GM21381 (cell line): ENCODE data around the gene NEDD4L.

Experiments
- ATAC-seq: cut with Tn5 transposase; IDR thresholded peaks from one replicate; pipeline ENCODE4 v1.9.1; 2021; ENCODE audit warnings: mild to moderate bottlenecking, moderate library complexity; ENCODE audit not compliant: unreplicated experiment

The NEDD4L gene

GRCh38 chr18:58309610-58310239, 265.7 kb downstream of the NEDD4L start:
- no peak for ATAC-seq

GRCh38 chr18:58310517-58310916, 266.5 kb downstream of the NEDD4L start:
- no peak for ATAC-seq

DNA sequence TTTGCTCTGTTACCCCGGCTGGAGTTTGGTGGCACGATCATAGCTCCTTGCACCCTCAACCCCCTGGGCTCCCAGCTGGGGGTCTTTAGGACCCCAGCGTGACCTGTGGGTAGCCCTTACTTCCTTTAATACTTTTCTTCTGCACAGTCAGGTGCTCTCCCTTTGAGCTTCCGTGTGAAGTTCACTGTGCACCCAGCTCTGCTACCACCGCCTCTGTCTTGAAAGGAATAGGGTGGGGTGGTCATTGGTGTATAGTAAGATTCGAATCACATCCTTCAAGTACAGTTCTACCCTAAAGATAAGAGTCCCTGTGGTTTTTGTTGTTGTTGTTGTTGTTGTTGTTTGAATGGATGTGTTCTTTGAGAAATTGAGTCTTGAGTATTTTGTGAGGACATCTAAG, 267.4 kb downstream of the NEDD4L start:
- ATAC-seq, result no peak

DNA sequence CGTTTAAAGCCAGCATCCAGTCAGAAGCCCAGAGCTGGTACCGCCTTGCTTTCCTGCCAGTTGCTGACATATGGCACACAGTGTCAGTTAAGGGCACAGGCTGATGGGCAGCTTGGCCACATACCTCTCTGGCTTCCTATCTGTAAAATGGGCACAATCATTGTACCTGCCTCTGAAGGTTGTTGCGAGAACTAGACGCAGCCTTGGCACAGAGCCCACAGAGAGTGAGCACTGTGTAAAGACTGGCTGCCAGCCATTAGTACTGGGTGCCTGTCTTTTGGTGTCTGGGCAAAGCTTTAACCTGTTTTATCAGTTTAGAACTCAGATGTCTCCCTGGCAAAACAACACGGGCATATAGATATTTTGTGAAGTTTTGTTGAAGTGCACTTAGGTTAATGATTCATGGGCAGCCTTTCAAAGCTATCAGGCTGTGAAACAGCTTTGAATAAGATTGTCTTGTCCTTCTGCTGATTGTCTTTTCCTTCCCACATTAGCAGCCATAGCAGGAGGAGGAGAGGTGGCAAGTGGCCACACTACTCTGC, 269.5 kb downstream of the NEDD4L start:
- ATAC-seq, result no peak

GRCh38 chr18:58314284-58314683, 270.3 kb downstream of the NEDD4L start:
- ATAC-seq, result no peak

- no peak for ATAC-seq
These were observed 271.0 kb downstream of the NEDD4L start for GRCh38 chr18:58315041-58315440.

- ATAC-seq, result no peak
These were observed 271.8 kb downstream of the NEDD4L start for GRCh38 chr18:58315739-58316215.

DNA sequence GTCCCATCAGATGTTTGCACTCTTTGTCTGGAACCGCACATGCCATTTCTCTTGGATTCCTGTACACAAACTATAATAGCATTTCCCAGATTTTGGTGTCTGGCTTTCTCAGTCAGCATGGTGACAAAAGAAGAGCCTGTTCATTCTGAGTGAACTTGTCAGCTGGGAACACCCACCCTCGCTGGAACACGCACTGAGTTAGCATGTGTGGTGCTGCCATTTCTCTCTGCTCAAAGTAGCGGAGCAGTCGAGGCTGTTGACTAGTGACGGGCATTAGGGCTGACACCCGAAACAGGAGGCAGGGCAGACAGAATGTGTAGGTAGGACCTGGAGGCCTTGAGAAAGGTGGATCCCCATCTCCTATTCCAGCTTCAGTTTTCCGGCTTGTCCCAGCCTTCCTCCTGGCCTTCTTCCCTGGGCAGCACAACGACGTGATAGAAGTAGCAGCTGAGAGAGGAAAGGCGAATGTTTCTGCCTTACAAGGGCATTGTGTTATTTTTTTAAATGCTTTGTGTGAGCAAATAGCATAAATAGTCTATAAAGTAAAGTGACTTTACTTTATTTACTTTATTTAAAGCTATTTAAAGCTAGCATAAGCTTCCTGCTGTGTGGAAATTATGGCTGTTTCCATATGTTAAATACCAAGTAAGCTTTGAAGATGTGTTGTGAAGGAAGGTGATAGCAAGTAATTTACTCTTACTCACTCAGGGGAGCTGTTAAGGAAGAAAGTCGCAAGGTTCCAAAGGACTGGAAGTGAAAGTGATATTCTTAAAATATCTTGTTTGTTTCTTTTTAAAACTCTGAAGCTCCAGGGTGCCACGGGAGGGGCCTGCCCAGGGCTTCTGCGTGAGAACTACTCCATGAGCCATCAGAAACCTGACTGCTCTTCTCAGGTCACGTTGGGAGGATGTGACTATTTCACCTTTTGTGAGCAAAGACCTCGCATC, 272.6 kb downstream of the NEDD4L start:
- ATAC-seq, result no peak

GRCh38 chr18:58319719-58320118, 275.7 kb downstream of the NEDD4L start:
- no peak for ATAC-seq

GRCh38 chr18:58320907-58321561, 277.0 kb downstream of the NEDD4L start:
- ATAC-seq, result no peak

GRCh38 chr18:58321986-58322385, 278.0 kb downstream of the NEDD4L start:
- no peak for ATAC-seq

DNA sequence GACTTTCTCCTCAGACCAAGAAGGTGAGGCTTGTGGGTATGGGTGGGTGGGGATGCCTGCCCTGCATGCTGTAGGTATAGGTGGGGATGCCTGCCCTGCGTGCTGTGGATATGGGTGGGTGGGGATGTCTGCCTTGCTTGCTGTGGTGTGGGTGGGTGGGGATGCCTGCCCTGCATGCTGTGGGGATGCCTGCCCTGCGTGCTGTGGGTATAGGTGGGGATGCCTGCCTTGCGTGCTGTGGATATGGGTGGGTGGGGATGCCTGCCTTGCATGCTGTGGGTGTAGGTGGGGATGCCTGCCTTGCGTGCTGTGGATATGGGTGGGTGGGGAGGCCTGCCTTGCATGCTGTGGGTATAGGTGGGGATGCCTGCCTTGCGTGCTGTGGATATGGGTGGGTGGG, 278.4 kb downstream of the NEDD4L start:
- ATAC-seq, result no peak

DNA sequence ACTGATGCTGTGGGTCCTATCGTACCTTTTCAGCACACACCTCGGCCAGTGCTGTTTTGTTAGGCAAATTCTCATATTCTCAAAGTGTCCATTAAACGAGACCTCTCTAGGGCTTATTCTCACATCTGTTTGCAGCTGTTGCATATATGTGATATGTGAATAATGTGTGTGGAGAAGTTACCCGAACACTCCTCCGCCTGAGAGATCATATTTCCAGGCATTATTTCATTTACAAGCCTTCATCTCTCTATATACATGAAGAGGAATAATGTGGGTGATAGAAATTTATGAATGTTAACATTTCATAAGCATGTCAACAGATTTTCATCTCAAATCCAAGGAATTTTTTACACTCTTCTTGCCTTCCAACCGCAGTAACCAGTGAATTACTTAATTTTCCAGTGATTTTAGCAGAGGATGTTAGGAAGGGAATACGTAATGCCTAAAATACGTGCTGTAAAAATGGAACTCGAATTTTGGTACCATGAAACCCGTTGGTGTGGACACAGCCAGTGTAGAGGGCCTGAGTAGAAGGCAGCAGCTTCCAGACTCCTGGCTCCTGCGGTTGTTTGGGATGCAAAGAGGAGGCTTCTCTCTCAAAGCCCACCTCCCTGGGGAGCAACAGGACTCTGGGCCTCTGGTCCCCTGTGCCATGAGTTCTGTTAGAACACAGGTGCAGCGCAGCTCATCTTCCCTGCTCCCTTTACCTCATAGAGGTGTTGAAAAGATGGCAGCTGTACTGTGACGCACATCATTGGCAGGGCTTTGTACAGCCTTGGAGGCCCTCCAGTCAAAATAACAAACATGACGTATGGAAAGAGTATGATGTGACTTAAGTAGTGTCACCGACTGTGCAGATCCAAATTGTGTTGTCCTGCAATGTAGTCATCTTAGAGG, 280.1 kb downstream of the NEDD4L start:
- no peak for ATAC-seq

DNA sequence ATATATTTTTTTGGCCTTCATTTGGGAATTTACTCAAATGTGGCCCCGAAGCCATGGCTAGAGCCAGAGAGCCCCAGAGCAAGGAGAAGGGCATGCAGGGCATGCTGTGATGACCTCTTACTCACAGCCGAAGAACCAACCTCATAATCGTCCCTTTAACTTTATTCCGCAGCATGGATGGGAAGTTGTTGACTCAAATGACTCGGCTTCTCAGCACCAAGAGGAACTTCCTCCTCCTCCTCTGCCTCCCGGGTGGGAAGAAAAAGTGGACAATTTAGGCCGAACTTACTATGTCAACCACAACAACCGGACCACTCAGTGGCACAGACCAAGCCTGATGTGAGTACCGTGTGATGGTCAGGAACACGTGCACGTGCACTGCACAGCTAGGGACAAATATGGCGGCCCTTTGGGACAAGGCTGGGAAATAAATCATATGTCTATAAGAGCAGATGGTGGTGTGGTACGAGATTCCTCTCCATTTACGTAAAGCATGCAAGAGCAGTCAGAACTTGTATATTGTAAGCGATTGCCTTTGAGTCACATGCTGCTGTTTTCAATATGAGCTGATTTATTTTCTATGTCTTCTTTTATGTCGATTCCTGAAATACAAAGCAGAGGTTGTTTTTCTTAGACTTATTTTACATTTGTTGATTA, 280.9 kb downstream of the NEDD4L start:
- no peak for ATAC-seq

- no peak for ATAC-seq
These were observed 281.5 kb downstream of the NEDD4L start for GRCh38 chr18:58325494-58325893.

GRCh38 chr18:58334061-58334460, 290.0 kb downstream of the NEDD4L start:
- ATAC-seq, result no peak

- no peak for ATAC-seq
These were observed 291.2 kb downstream of the NEDD4L start for GRCh38 chr18:58335223-58335622.

GRCh38 chr18:58335821-58336220, 291.8 kb downstream of the NEDD4L start:
- ATAC-seq, result no peak

DNA sequence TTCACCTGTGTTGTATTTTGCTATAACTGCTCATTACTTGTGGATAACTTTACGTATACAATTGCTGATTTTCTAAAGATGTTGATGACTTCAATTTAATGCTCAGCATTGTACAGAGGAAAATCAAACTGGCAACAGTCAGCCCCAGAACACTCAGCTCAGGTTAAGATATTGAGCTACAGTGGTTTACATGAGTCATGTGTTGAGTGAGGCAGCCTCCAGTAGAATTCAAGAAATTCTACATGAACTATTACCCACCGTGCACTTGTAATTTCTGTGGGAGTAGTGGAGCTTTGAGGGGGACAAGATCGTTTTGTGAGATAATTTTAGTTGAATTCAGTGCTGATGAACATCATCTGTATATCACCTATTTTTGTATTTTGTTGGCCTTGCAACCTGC, 292.6 kb downstream of the NEDD4L start:
- no peak for ATAC-seq

- ATAC-seq, result no peak
These were observed 293.3 kb downstream of the NEDD4L start for GRCh38 chr18:58337285-58337684.
